ENCODE measurements around the gene ANTXR1. TPM values are rescaled to one million over a fixed set of nuclear protein-coding genes. Genes with fewer than 3 reads are reported as not detected.
A peak's percentile ranks its signal among the peaks of the same experiment; 100 is the strongest.

Gene ANTXR1
- 10 to 100 TPM; 38.4 to 39.9 TPM for total RNA-seq
- long read RNA-seq, partial matches to known transcripts = 0 of 5 reads
- long read RNA-seq, other reads (novel, unspliced or antisense) = 5 of 5 reads

DNA sequence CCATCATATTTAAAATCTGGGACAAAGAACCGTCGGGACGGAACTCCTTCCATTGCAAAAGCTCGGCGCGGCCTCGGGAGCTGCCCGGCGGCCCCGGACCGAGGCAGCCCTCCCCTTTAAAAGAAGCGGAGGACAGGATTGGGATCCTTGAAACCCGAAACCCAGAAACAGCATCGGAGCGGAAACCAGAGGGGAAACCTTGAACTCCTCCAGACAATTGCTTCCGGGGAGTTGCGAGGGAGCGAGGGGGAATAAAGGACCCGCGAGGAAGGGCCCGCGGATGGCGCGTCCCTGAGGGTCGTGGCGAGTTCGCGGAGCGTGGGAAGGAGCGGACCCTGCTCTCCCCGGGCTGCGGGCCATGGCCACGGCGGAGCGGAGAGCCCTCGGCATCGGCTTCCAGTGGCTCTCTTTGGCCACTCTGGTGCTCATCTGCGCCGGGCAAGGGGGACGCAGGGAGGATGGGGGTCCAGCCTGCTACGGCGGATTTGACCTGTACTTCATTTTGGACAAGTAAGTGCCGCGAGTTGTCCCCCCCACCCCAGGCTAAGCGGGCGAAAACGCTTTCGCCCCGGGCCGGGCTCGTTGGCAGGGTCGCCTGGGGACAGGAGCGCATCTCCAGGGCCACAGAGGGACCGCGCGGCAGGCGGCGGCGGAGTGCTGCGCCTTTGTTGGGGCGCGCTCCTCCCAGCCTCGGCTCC lies at the start of gene ANTXR1:
Gene ANTXR1, plus strand, starts transcription at position 38 of the 698 bp plus-strand sequence. Its CDS starts 321 bp downstream, at position 359.
- ATAC-seq = peak; percentile 78 to 79
- intact Hi-C loops (cut with DNase I) = loop anchor here (2.0 to 5.0 kb wide), 2 partner anchors 294 kb away; no protein-coding TSS in a partner anchor
- DNase-seq = peak; percentile 39

DNA sequence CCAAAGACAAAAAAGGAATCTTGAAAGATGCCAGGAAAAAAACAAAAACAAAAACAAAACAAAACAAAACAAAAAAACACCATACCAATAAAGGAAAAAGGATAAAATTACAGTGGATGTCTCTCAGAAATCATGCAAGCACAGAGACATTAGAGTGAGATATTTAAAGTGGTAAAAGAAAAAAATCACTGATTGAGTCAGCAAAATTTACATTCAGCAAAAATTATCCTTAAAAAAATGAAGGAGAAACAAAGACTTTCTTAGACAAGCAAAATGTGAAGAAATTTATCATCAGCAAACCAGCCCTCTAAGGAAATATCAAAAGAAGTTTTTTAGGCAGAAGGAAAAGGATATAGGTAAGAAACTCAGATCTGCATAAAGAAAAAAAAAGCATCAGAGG lies 48.7 kb upstream of the ANTXR1 start:
- DNase-seq = no peak
- intact Hi-C loops (cut with DNase I) = no loop called here
- no peak for ATAC-seq

DNA sequence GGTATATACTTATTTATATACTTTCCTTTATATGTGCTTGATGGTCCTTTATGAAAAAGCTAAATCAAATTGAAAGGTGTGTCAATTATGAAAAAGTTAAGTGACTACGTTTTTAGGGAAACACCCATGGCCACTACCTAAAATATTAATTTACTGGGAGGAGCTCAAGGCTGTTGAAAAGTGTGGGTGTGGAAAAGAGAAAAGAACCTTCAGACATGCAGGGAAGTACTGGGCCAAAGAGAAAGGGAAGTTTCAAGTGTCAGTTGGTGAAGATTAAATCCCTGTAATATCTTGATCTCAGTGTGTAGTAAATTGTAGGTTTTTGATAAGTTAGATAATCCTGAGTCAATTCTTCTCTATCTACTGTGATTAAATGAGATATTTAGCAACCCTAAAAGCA lies 44.8 kb upstream of the ANTXR1 start:
- intact Hi-C loops (cut with DNase I) = no loop called here
- no peak for ATAC-seq
- DNase-seq = no peak

DNA sequence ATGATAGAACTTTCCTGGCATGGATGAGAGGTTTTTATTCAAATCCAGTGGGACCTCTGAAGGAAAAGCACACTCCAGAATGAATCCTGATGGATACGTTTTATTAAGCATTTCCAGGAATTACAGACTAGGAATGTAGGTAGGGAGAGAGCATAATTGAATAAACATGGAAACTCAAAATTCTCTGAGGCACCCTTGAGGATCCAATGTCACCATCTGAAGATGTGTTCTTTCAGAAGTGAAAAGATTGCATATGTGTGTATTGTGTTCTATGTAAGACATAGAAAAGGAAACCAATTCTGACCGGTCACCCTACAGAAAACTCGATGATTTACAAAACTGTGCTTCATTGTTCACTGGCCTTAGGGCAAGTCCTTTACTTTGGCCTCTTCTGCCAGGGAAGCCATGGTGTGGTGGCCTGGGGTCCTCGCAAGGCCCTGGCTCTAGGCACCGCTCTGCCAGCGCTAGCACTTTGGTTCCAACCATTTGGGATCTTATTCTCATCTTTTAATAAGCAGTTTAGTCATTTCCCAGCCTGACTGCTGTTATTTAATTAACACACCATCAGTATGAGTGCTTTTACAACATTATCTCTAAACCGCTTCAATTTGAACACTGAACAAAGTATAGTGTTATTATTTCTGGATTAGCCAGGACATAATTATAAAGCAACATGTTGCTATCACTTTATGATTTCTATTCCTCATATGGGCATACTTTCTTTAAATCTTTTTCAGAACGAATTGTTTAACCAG lies 43.1 kb upstream of the ANTXR1 start:
- intact Hi-C loops (cut with DNase I) = no loop called here
- no peak for ATAC-seq
- no peak for DNase-seq

DNA sequence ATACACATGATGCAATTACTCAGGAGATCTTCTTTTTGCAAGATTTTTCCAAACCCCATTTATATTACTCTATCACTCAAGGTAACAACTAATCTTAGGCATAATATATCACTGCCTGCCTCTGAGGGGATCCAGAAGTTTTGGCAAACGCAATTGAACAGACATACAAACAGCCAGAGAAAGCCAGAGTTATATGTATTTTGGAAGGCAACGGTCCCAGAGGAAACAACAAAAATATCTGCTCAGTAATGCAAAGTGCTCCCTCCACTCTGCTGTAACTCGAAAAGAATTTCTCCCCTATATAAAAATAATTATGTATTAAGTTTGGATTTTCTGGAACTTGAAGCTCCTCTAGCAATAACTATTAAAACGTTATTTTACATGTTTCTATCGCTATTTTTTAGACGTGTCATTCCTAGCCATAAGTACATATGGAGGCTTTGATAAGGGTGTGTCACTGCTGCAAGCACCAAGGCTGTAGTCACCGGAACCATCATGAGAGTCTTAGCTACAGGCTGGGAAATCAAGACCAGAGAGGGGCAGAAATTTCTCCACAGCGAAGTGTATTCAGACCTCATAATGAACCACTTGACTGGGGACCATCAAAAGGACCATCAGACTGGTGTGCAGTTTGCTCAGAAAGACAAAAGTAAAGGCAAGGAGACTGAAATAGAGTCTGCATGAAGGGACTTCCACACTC lies 42.3 kb upstream of the ANTXR1 start:
- DNase-seq (no peak), ATAC-seq (no peak)
- intact Hi-C loops (cut with DNase I) = no loop called here

DNA sequence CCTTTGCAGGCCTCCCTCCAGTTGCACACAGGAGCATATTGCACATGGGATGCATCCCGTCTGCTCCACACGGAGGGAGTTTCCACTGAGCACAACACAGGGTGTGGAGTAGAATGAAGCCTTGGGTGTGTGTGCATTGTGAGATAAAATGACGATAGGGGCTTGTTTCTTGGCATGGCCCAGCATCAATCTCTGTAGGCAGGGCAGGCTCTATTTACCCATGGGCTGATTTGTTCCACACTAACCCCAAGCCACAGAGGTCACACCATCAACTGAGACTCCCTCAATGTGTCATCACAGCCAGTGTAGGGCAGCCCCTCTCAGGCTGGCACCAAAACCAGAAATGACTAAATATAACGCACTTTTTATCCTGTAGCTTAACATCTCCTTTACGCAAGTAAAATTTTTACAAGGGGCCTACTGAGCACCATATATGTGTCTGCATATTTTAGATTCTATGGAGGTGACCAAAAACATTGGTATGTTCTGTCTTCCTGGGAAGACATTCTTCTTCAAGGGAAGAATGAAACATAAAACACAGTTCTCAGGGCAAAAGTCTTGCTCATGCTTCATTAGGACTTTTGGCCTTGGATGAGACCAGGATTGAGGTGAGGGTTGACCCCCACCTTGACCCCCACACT lies 41.3 kb upstream of the ANTXR1 start:
- no peak for DNase-seq
- peak; percentile 15 to 32 for ATAC-seq
- intact Hi-C loops (cut with DNase I) = no loop called here

DNA sequence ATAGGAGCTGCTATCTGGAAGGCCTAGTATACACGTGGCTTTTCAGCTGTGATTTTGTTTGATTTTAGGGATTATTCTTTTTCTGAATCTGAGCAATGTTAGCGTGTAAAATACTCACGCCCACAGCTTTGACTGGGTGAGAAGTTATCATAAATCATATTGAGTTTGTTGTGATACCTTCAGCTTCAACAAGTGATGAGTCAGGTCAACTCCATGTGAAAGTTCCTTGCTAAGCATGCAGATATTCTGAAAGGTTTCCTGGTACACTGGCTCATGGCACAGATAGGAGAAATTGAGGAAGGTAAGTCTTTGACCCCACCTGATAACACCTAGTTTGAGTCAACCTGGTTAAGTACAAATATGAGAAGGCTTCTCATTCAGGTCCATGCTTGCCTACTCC lies 38.7 kb upstream of the ANTXR1 start, which contains the start of gene GKN1:
Gene GKN1, plus strand, starts transcription at position 386 of the 400 bp plus-strand sequence. CDS start 42 bp downstream, outside the sequence.
- DNase-seq (no peak), ATAC-seq (no peak)
- intact Hi-C loops (cut with DNase I) = no loop called here

DNA sequence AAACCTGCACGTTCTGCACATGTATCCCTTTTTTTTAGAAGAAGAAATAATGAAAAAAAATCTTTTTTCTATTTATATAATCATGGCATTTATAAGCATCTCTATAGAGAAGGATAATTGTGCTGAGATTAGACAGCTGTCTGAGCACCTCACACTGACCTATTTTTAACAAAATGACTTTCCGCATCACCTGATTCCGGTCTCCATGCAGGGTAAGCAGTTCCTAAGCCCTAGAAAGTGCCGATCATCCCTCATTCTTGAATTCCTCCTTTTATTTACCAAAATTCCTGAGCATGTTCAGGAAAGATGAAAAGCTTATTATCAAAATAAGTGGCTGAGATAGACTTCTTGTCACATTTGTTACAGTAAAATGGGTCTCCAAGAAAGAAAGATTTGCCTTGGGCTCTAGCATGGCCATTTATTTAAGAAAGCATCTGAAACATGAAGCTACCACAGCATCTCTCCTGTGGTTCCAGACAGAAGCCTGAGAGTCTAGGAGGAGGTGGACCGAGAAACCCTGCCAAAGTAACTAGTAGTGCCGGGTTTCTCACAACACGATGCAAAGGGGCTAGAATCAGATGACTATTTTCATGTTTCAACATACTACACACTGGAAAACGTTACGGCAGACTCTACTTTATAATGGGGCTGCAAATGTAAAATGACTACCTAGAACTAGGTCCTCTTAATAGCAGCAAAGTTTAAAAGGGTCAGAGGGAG lies 37.9 kb upstream of the ANTXR1 start:
- no peak for ATAC-seq
- no peak for DNase-seq
- intact Hi-C loops (cut with DNase I) = no loop called here

DNA sequence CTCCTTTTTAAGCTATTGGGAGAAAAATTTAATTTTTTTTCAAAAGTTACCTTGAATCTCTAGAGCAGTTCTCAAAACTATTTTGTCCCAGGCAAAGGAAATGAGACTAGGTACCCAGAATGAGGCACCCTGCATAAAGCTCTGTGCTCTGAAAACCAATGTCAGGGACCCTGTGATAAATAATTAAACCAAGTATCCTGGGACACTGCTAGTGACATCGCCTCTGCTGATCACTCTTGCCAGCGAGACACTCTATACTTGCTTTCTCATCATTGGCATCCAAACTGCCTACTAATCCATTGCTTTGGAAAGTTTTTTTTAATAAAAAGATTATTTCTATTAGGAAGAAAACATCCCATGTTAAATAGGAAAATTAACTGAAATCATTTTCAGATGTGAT lies 37.1 kb upstream of the ANTXR1 start:
- ATAC-seq = no peak
- DNase-seq = no peak
- intact Hi-C loops (cut with DNase I) = no loop called here

DNA sequence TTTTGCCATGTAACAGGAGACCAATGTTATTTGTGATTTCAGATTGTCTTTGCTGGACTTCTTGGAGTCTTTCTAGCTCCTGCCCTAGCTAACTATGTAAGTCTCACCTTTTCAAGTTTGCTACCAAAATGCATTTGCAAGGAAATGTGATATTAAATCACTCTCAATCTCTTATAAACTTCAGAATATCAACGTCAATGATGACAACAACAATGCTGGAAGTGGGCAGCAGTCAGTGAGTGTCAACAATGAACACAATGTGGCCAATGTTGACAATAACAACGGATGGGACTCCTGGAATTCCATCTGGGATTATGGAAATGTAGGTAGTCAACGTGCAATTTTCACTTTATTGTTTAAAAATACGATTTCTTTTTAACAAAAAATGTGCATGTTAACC lies 35.5 kb upstream of the ANTXR1 start:
- ATAC-seq (no peak), DNase-seq (no peak)
- intact Hi-C loops (cut with DNase I) = no loop called here

DNA sequence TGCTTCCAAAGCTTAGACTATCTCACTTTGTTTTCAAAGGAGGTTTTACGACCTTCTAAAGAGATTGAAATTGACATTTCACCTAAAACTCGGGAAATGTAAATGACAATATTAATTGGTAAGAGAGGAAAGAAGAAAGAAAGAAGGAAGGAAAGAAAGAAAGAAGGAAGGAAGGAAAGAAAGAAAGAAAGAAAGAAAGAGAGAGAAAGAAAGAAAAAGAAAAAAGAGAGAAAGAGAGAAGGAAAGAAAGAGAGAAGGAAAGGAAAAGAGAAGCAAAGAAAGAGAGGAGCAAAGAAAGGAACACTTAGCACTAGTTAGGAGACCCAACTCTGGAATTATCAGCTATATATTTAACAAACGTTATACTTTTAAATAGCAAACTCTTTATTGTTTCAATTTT lies 34.9 kb upstream of the ANTXR1 start:
- DNase-seq (no peak), ATAC-seq (no peak)
- intact Hi-C loops (cut with DNase I) = no loop called here

DNA sequence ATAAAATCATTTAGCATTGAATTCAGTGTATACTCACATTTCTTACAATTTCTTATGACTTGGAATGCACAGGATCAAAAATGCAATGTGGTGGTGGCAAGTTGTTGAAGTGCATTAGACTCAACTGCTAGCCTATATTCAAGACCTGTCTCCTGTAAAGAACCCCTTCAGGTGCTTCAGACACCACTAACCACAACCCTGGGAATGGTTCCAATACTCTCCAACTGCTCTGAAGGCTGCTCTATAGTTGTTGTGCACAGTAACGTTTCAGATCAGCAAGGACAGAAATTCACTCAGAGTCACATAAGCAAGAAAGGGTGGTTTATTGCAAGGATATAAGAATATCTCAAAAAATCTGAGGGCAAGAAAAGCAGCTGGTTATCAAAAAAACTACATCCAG lies 32.0 kb upstream of the ANTXR1 start:
- intact Hi-C loops (cut with DNase I) = no loop called here
- no peak for DNase-seq
- ATAC-seq = no peak

DNA sequence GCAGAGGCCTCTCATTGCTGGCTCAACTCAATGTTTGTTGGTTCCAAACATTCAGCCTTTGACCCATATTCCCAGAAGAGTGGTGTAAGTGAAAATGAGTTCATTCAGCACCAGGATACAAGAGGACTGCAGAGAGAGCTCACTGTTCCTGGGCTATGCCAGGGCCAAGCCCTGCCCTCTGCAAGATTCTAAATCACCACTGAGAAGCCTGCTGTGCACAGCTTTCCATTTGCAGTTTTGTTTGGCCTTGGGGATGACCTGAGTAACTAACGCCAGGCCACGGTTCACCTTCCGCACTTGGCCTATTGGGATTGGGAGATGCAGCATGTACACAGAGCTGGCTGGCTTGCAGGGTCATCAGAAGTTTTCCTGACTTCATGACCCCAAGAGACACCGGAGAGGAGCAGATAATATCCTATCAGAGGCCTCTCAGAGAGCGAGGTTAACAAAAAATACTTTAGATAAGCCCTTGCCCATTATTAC lies 25.9 kb upstream of the ANTXR1 start:
- ATAC-seq (peak; percentile 78 to 83), DNase-seq (no peak)
- intact Hi-C loops (cut with DNase I) = no loop called here

DNA sequence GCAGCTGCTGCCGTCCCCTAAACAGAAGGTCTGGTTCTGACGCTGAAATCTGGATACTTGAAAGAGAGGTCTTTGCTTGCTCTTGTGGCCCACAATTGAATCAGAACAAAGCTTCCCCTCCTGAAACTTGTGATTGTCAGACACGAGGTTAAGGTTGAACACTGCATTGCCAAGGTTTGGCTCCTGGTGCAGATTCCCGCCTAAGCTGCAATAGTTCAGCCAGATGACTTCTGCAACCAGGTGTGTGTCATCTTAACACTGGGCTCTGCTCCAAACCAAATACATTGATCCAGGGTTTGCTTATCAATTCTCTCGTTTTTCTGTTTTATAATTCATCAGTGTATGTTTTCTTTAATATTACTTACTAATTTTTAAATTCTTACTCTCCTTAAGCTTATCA lies 23.9 kb upstream of the ANTXR1 start:
- ATAC-seq (no peak), DNase-seq (no peak)
- intact Hi-C loops (cut with DNase I) = no loop called here

DNA sequence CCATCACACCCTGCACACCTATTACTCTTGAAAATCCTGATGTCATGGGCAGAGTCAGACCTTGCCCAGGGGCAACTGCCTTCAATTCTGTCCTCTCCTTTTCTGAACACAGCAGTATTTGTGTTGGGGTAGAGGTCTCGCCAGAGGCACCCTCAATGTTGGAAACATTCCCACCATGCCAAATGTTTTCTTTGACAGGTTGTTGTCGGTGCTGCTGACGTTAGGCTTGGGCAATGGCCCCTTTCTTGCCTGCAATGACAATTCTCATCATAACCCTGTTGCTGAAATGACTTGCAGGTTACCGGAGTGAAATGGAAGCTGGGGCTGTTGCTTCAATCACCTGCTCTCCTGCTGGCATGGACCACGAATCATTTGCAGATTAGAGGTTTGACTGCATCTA lies 20.6 kb upstream of the ANTXR1 start:
- ATAC-seq (no peak), DNase-seq (no peak)
- intact Hi-C loops (cut with DNase I) = no loop called here

DNA sequence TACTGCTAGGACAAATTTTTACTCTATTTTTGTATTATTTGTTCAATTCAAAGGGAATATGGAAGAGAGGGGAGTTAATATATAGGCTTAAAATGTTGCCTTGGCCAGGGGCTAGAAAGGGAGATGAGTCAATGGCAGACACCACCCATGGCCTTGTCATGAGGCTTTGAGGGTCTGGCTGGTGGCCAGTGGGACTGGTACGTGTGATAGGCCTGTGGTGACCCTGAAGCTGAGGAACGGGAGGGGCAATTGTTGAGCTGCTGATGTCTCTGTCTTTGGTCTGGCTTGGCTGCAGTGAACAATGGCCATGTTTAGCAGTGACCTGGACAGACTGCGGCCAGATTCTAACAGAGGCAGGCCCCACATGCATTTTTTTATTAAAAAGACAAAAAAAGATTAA lies 20.0 kb upstream of the ANTXR1 start:
- intact Hi-C loops (cut with DNase I) = no loop called here
- no peak for DNase-seq
- no peak for ATAC-seq

DNA sequence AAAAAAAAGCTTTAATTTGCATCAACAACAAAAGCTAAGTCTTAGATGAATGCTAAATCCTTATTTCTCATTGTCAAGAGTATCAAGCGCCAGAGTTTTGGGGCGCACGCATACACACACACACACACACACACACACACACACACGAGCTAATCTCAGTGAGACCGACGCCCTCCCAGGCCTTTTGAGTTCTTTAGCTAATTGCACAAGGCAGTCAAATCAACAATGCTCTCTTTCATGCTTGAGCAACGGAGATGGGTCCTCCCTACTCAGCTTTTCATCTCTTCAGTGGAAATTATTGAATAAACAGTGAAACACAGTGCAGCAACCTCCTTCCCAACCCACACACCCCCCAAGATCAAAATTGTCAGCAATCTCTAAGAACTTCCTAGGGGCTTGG lies 19.3 kb upstream of the ANTXR1 start:
- DNase-seq (no peak), ATAC-seq (peak in 1 of 2 donors; percentile 25)
- intact Hi-C loops (cut with DNase I) = no loop called here

DNA sequence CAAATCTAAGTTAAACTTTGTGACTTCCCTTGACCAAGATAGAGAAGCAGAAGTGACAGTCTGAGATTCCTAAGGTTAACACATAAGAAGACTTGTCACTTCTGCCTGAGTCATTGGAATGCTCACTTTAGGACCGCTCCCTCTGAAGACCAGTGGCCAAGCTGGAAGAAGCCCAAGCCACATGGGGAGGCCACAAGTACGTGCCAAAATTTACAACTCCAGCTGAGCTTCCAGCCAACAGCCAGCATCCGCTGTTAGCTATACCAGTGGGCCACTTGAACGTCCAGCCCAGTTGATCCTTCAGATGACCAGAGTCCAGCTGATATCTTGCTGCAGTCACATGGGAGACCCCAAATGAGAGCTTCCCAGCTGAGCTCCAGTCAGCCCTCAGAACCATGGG lies 18.1 kb upstream of the ANTXR1 start:
- intact Hi-C loops (cut with DNase I) = no loop called here
- DNase-seq (peak; percentile 62), ATAC-seq (peak; percentile 72 to 74)

DNA sequence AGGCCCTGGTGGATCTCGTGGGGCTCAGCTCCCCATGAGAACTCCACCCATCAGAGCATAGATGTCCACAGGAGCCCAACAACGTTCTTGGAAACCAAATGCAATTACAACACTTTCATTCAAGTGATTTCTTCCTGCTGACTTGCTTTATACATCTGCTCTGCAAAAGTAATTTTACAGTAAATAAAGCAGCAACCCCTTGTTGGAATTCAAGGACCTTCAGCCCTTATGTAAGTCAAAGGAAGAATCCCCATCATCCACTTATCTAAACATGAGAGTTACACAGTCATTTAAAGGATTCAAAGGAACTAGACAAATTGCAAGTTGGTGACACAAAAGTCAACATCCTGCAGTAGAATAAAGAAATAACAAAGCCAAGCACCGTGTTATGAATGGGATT lies 17.1 kb upstream of the ANTXR1 start:
- intact Hi-C loops (cut with DNase I) = no loop called here
- no peak for ATAC-seq
- no peak for DNase-seq

Data from left cardiac atrium (tissue), 4 donors.